NCI-H2107 (cell line): ENCODE measurements around the gene ZNF766.
"Not testable (repeated sequence)": the region's sequence is repeated elsewhere in the genome, so short reads cannot be mapped to it uniquely, and the experiment has no call there.

Experiments used
- DNase-seq: peaks from one replicate; lab custom pipeline; 2025; lab: John Stamatoyannopoulos, UW

ZNF766 gene

DNA sequence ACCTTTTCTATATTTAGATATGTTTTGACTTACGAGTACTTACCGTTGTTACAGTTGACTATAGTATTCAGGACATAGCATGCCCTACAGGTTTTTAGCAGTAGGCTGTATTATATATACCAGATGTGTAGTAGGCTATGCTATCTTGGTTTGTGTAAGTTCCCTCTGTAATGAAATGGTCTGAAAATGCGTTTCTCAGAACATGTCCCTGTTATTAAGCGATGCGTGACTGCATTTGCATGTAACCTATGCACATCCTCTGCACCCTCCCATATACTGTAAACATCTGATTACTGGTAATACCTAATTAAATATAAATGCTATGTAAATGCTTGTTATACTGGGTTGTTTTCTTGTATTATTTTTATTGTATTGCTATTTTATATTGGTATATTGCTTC lies 6.6 kb downstream of the ZNF766 start:
- DNase-seq, result no peak

DNA sequence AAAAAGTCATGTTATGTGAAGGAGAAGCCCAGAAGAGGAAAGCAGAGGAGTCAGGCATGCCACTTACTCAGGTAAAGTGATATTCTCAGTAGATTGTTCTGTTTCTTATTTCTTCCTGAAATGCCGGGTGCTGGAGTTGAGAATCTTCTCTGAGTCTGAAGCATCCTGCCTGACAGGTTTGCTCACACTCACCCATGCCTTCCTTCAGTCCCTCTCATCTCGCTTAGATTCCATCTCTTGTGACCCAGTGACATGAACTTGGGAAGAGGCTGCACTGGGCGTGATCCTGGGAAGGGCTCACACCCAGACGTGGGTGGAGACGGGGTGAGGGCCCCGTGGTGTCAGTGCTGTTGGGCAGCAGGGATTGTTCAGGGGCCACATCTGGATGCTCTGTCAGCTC lies 8.1 kb downstream of the ZNF766 start:
- no peak for DNase-seq

- DNase-seq, result no peak
These were observed 16.9 kb downstream of the ZNF766 start for GRCh38 chr19:52286256-52286655.

GRCh38 chr19:52291781-52292180 lies 22.4 kb downstream of the ZNF766 start:
- DNase-seq, result no peak

- not testable (repeated sequence) for DNase-seq
These were observed 23.6 kb downstream of the ZNF766 start for GRCh38 chr19:52292946-52293345.

DNA sequence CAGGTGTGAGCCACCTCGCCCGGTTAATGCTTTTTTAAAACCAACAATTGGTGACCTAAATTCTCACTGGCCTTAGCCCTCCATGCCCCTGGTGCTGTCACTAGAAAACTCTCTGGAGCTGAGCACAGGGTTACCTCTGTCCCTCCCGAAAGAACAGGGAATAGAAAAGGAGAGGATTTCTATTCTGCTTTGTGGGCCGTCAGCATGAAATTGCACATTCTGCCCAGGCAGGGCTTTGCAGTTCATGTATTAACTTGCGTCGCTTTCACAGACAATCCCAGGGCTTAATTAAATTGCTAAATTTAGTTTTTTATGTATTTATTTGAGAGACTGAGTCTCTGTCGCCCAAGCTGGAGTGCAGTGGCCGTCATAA lies 27.0 kb downstream of the ZNF766 start:
- no peak for DNase-seq

DNA sequence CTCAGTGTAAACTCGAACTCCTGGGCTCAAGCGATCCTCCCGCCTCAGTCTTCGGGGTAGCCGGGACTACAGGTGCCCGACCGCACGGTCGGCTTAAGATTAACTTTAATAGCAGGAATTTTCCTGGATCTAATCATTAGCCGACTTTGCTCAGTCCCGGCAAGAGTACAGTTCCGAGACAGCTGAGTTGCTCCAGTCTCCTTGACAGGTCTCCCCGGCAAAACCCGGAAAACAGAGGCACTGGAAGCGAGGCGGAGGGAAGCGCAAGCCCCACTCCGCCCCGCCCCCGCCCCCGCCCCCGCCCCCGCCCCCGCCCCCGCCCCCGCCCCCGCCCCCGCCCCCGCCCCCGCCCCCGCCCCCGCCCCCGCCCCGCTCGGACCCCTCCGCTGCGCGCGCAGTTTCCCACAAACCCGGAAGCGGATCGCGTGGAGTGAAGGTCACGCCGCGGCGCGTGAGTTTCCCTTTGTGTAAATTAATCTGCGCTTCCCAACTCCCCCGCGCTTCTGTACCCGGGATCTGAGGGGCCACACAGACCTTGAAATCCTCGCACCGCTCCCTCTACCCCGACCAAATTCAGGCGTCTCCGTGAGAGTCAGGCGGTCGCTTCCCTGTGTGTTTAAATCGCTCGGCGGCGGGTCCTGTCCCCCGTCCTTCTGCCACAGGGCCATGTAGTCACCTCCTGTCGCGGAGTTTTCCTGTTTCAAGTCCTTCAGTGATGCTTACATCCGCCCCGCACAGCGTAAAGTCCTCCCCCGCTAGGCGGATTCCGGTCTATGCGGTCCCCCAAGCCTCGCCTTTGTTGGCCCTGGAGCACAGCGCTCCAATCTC lies 27.6 kb downstream of the ZNF766 start, which contains the start of gene ZNF480:
Gene ZNF480 (plus strand): TSS at position 397 of the 828 bp plus-strand sequence. CDS start 3,244 bp downstream, outside the sequence.
- DNase-seq, result peak; percentile 70

DNA sequence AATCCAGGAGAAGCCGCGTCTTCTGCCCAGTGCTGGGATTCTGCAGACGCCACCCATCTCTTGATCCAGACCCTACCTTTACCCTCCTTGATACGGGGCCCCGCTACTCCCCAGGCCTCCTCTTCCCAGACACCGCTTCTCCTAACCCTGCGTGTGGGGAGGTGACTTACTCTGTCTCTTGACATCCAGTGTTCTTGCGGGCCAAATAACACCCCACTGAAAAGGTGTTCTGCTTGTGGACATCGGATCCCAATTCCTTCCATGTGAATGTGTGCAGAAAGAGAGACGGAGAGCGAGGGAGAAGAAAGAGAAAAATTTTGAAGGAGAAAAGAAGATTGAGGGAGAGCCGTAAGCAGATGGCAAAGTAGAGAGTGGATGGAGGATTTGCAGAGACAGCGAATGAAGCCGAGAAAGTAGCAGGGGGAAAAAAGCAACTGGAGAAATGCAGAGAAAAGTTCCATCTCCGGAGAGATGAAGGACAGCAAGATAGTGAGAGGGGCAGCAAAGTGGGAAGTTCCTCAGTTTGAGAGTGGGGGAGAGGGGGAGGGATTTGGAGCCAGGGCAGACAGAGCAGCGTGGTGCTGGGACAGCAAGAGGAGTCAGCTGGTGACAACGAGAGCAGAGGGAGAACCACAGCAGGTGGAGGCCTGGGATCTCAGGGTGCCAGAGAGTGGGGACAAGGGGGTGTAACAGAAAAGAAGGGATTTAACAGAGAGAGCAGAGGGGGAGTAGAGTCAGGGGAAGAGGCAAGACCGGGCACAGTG lies 28.4 kb downstream of the ZNF766 start:
- no peak for DNase-seq

DNA sequence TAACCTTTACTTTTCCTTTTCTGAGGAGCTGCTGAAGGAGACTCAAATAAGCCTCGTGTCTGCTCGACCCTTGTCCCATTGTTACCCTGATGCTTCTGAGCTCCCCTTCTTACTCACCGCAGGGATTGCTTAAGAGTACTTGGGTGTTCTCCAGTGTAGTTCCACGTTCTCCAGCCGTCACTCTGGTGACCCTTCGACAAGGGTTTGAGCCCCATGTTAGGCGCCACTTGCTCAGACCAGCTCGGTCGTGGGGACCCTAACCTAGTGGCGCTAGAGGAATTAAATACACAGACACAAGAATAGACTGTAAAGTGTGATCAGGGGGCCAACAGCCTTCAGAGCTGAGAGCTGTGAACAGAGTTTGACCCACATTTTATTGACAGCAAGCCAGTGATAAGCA lies 37.9 kb downstream of the ZNF766 start:
- DNase-seq, result no peak

DNA sequence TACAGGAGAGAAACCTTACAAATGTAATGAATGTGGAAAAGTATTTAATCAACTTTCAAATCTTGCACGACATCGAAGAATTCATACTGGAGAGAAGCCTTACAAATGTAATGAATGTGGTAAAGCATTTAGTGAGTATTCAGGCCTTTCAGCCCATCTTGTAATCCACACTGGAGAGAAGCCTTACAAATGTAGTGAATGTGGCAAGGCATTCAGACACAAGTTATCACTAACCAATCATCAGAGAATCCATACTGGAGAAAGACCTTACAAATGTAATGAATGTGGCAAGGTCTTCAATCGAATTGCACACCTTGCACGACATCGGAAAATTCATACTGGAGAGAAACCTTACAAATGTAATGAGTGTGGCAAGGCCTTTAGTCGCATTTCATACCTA lies 53.0 kb downstream of the ZNF766 start:
- DNase-seq, result no peak

DNA sequence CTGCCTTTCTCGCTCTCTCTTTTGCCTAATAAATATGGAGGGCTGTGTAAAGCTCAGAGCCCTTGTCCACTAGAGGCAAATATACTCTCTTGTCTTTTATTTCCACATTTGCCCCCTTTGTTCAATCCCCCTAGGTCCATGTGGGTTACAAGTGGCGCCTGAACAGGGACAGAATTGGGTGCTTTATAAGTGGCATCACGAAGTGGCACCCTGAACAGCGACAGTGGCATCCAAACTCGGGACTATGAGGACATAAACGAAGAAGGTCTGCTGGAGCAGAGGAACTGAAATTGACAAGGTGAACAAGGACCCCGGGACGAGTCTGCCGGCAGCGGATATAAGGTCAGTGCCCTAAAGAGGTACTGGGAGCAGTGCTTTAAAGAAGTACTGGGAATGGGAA lies 62.4 kb downstream of the ZNF766 start:
- DNase-seq, result no peak

- no peak for DNase-seq
These were observed 66.4 kb downstream of the ZNF766 start for GRCh38 chr19:52335768-52336116.

GRCh38 chr19:52336117-52336790 lies 66.9 kb downstream of the ZNF766 start, which contains the start of gene ZNF610:
Gene ZNF610 (plus strand): TSS chr19:52336243. CDS start chr19:52349173, 12,930 bp downstream.
- peak; percentile 65 for DNase-seq

- no peak for DNase-seq
These were observed 67.5 kb downstream of the ZNF766 start for GRCh38 chr19:52336791-52337381.

DNA sequence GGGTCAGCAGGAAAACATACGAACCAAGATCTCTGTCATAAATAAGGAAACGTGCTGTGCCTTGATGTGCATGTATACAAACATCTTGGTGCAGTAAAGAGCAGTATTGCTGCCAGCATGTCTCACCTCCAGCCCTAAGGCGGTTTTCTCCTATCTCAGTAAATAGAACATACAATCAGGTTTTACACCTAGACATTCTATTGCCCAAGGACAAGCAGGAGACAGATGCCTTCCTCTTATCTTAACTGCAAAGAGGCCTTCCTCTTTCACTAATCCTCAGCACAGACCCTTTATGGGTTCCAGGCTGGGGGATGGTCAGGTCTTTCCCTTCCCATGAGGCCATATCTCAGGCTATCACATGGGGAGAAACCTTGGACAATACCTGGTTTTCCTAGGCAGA lies 69.6 kb downstream of the ZNF766 start:
- not testable (repeated sequence) for DNase-seq

DNA sequence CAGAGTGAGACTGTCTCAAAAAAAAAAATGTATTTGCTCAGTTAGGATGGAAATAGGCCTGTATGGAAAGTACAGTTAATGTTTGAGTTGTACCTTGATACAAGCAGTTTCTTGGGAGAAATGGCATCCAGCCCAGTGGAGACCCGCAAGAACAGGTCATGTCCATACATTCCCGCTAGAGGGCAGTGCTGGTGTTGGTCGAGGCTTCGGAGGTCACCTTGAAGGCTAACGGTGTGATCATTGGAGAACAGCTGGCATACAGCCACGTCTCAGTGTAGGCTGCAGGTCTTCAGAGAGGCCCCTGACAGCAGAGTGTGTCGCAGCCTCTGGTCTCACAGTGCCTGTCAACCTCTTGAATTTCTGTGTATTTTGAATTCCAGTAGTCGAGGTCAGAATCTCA lies 74.2 kb downstream of the ZNF766 start:
- no peak for DNase-seq

DNA sequence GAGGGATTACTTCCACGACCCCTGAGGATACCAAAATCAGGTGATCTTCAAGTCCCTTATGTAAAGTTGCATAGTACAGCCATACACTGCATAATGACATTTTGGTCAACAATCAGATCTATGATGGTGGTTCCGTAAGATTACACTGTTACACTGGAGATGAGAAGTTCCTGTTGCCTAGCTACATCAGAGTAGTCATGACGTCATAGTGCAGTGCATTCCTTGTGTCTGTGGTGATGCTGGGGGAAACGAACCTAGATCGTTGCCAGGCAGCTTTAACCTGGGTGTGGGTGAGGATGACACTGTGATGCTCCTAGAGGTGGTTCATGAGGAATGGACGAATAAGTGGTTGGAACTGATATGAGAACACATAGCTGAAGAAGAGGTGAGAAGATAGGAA lies 75.8 kb downstream of the ZNF766 start:
- DNase-seq, result no peak
